BE2C (cell line): ENCODE measurements around the gene SPINK4.

Experiments
- DNase-seq: peaks from one replicate; pipeline ENCODE4 v3.0.0-alpha.2; 2020
- H3K27me3 ChIP-seq: fragments of 250-450 bp; sonication (Bioruptor Pico); 2 replicates; pipeline ENCODE4 v1.5.1; 2020; ENCODE audit warnings: mild to moderate bottlenecking
- H3K36me3 ChIP-seq: fragments of 250-450 bp; sonication (Bioruptor Pico); 2 replicates; pipeline ENCODE4 v1.5.1; 2020; ENCODE audit warnings: mild to moderate bottlenecking
- H3K4me1 ChIP-seq: fragments of 250-450 bp; sonication (Bioruptor Pico); 2 replicates; pipeline ENCODE4 v1.5.1; 2020
- H3K4me3 ChIP-seq: 2 replicates; pipeline ENCODE4 v1.5.1; 2011; ENCODE audit warnings: low read depth, low read length
- H3K9me3 ChIP-seq: fragments of 250-450 bp; sonication (Bioruptor Pico); 2 replicates; pipeline ENCODE4 v1.5.1; 2020
- CTCF ChIP-seq: IDR thresholded peaks from 2 replicates; pipeline ENCODE4 v1.5.1; 2012; ENCODE audit warnings: mild to moderate bottlenecking, low read depth, low read length

Gene SPINK4

GRCh38 chr9:33248606-33249005 lies 8.6 kb downstream of the SPINK4 start:
- no peak overlapping the region for H3K4me3 ChIP-seq
- no peaks in the 10 kb centered on the region for H3K27me3 ChIP-seq
- H3K9me3 ChIP-seq = no peaks in the 10 kb centered on the region
- no peak for TF ChIP-seq CTCF
- no peak for DNase-seq
- H3K4me1 ChIP-seq = no peaks in the 10 kb centered on the region
- peaks cover 11% of the 10 kb centered on the region for H3K36me3 ChIP-seq

- Histone ChIP-seq H3K4me3 (no peak overlapping the region), H3K9me3 (no peaks in the 10 kb centered on the region), H3K4me1 (no peaks in the 10 kb centered on the region), H3K36me3 (peaks cover 16% of the 10 kb centered on the region), H3K27me3 (no peaks in the 10 kb centered on the region)
- no peak for DNase-seq
- TF ChIP-seq CTCF = no peak; the same call in 1 of the 2 replicates
Observed at GRCh38 chr9:33249087-33249658, 9.2 kb downstream of the SPINK4 start.

GRCh38 chr9:33249983-33250382 lies 10.0 kb downstream of the SPINK4 start:
- no peak for DNase-seq
- H3K36me3 ChIP-seq = peaks cover 24% of the 10 kb centered on the region
- no peak for TF ChIP-seq CTCF
- H3K4me1 ChIP-seq = no peaks in the 10 kb centered on the region
- no peak overlapping the region for H3K4me3 ChIP-seq
- no peaks in the 10 kb centered on the region for H3K9me3 ChIP-seq
- no peaks in the 10 kb centered on the region for H3K27me3 ChIP-seq

- H3K27me3 ChIP-seq = no peaks in the 10 kb centered on the region
- no peak for TF ChIP-seq CTCF
- DNase-seq = no peak
- no peaks in the 10 kb centered on the region for H3K9me3 ChIP-seq
- no peak overlapping the region for H3K4me3 ChIP-seq
- peaks cover 29% of the 10 kb centered on the region for H3K36me3 ChIP-seq
- no peaks in the 10 kb centered on the region for H3K4me1 ChIP-seq
Observed at GRCh38 chr9:33250458-33250995, 10.6 kb downstream of the SPINK4 start.

GRCh38 chr9:33254211-33254610 lies 14.2 kb downstream of the SPINK4 start:
- Histone ChIP-seq H3K27me3 (no peaks in the 10 kb centered on the region), H3K9me3 (no peaks in the 10 kb centered on the region), H3K36me3 (peaks cover 65% of the 10 kb centered on the region), H3K4me1 (no peaks in the 10 kb centered on the region), H3K4me3 (no peak overlapping the region)
- TF ChIP-seq CTCF = no peak
- DNase-seq = no peak

- H3K9me3 ChIP-seq = no peaks in the 10 kb centered on the region
- no peak overlapping the region for H3K4me3 ChIP-seq
- no peak for TF ChIP-seq CTCF
- no peaks in the 10 kb centered on the region for H3K4me1 ChIP-seq
- no peak for DNase-seq
- peaks cover 73% of the 10 kb centered on the region for H3K36me3 ChIP-seq
- H3K27me3 ChIP-seq = no peaks in the 10 kb centered on the region
Observed at GRCh38 chr9:33255014-33255413, 15.0 kb downstream of the SPINK4 start.
